CD4-positive, alpha-beta memory T cell (primary cell): ENCODE data around the gene SLC16A1. TPM values are rescaled to one million over a fixed set of nuclear protein-coding genes. Genes with fewer than 3 reads are reported as not detected.
"Not testable (repeated sequence)": the region's sequence is repeated elsewhere in the genome, so short reads cannot be mapped to it uniquely, and the experiment has no call there.

Experiments
- CTCF ChIA-PET: fragments of 350-600 bp; sonication (Branson Sonifier 250); formaldehyde crosslinking; loops from one replicate; lab custom pipeline; 2021; ENCODE audit warnings: inconsistent platforms; ENCODE audit not compliant: partially characterized antibody; lab: Charles Lee
- POLR2A ChIA-PET: fragments of 350-600 bp; sonication (Branson Sonifier 250); formaldehyde crosslinking; loops from one replicate; lab custom pipeline; 2021; ENCODE audit not compliant: partially characterized antibody; lab: Charles Lee
- DNase-seq, 5 donors: peaks; one replicate each; pipeline versions ENCODE4 v3.0.0 to v3.0.0-alpha.2; 2020 to 2022; ENCODE audit warnings: mixed read lengths in 1 of 5
- H3K27ac ChIP-seq: one replicate; pipeline ENCODE4 v1.7.0; 2013; ENCODE audit warnings: low read depth, low read length
- H3K27me3 ChIP-seq: 2 replicates; pipeline ENCODE4 v1.7.0; 2013; ENCODE audit warnings: mild to moderate bottlenecking, low read length, moderate library complexity; ENCODE audit not compliant: insufficient read depth
- H3K36me3 ChIP-seq: 2 replicates; pipeline ENCODE4 v1.7.0; 2013; ENCODE audit warnings: mild to moderate bottlenecking, low read length, moderate library complexity; ENCODE audit not compliant: insufficient read depth
- H3K4me1 ChIP-seq: 2 replicates; pipeline ENCODE4 v1.7.0; 2013; ENCODE audit warnings: mild to moderate bottlenecking, low read length, moderate library complexity; ENCODE audit not compliant: insufficient read depth
- H3K4me3 ChIP-seq, 2 donors: one replicate each; pipeline ENCODE4 v1.7.0; 2013; ENCODE audit warnings: low read length in 2 of 2, mild to moderate bottlenecking in 1 of 2
- H3K9me3 ChIP-seq, 2 donors: one replicate each; pipeline ENCODE4 v1.7.0; 2013; ENCODE audit warnings: low read length in 2 of 2, control low read depth in 1 of 2; ENCODE audit not compliant: control insufficient read depth in 1 of 2
- H3K27ac Mint-ChIP-seq, 7 donors: one replicate each; pipeline ENCODE4 v1.8.0; 2020 to 2021; ENCODE audit warnings: mixed read lengths in 7 of 7, mild to moderate bottlenecking in 6 of 7, inconsistent platforms in 3 of 7, moderate library complexity in 3 of 7
- H3K27me3 Mint-ChIP-seq, 2 donors: one replicate each; pipeline ENCODE4 v1.8.0; 2020 to 2021; ENCODE audit warnings: mixed read lengths in 2 of 2
- H3K36me3 Mint-ChIP-seq, 2 donors: one replicate each; pipeline ENCODE4 v1.8.0; 2020 to 2021; ENCODE audit warnings: mixed read lengths in 2 of 2, inconsistent platforms in 1 of 2, mild to moderate bottlenecking in 1 of 2
- H3K4me1 Mint-ChIP-seq, 4 donors: one replicate each; pipeline ENCODE4 v1.8.0; 2020 to 2021; ENCODE audit warnings: mixed read lengths in 4 of 4, mild to moderate bottlenecking in 1 of 4
- H3K4me3 Mint-ChIP-seq, 8 donors: one replicate each; pipeline ENCODE4 v1.8.0; 2020 to 2021; ENCODE audit warnings: mixed read lengths in 8 of 8, mild to moderate bottlenecking in 7 of 8, moderate library complexity in 6 of 8, inconsistent platforms in 3 of 8
- H3K9me3 Mint-ChIP-seq, 8 donors: one replicate each; pipeline ENCODE4 v1.8.0; 2020 to 2021; ENCODE audit warnings: mixed read lengths in 8 of 8, mild to moderate bottlenecking in 5 of 8, inconsistent platforms in 3 of 8, moderate library complexity in 1 of 8
- intact Hi-C: fragments of 100-400 bp; cut with micrococcal nuclease; formaldehyde crosslinking; loops from one replicate; pipeline ENCODE4 v1.15.1; 2023
- polyA plus RNA-seq, 2 donors: library from polyadenylated mRNA; unstranded; fragments of 300-500 nt; fragmentation: Illumina TruSeq; gene quantifications; one replicate each; pipeline ENCODE4 v1.2.3, GENCODE V29; 2021
- total RNA-seq, 2 experiments: library from RNA; stranded (reverse); gene quantifications; one replicate each; pipeline ENCODE4 v1.2.3, GENCODE V29; 2021

Gene SLC16A1
- total and polyA plus RNA-seq, 4 experiments from 2014 or later = 9.7 to 14.8 (median 11.3) TPM

- ChIA-PET CTCF (interaction anchor here (0.6 to 1.2 kb wide), 2 partner anchors 178 to 1558 kb away, joined by 3 read pairs; partner anchors contain the start of gene LRIG2), POLR2A (no interaction called here)
- Histone ChIP-seq H3K4me3 (no peak overlapping the region), H3K27me3 (no peaks in the 10 kb centered on the region), H3K9me3 (no peaks in the 10 kb centered on the region), H3K36me3 (no peaks in the 10 kb centered on the region), H3K4me1 (no peaks in the 10 kb centered on the region), H3K27ac (no peak overlapping the region)
- peaks cover 4 to 40% (median 25%) of the 10 kb centered on the region in 8 donors for H3K9me3 Mint-ChIP-seq
- H3K4me1 Mint-ChIP-seq = no peaks in the 10 kb centered on the region
- peaks cover 3 to 4% of the 10 kb centered on the region in 2 donors for H3K36me3 Mint-ChIP-seq
- DNase-seq = no peak
- intact Hi-C loops = no loop called here
- H3K27me3 Mint-ChIP-seq = peaks cover 0 to 2% of the 10 kb centered on the region in 2 donors
- no peak overlapping the region for H3K4me3 Mint-ChIP-seq
- no peak overlapping the region for H3K27ac Mint-ChIP-seq
Observed at GRCh38 chr1:112894561-112895011, 61.4 kb downstream of the SLC16A1 start.

DNA sequence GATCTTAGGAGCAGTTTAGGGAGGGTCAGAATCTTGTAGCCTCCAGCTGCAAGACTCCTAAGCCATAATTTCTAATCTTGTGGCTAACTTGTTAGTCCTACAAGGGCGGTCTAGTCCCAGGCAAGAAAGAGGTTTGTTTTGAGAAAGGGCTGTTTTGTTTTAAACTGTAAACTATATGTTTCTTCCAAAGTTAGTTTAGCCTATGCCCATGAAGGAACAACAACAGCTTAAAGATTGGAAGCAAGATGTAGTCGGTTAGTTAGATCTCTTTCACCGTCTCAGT, 62.0 kb downstream of the SLC16A1 start:
- H3K4me1 Mint-ChIP-seq = no peaks in the 10 kb centered on the region
- intact Hi-C loops = no loop called here

DNA sequence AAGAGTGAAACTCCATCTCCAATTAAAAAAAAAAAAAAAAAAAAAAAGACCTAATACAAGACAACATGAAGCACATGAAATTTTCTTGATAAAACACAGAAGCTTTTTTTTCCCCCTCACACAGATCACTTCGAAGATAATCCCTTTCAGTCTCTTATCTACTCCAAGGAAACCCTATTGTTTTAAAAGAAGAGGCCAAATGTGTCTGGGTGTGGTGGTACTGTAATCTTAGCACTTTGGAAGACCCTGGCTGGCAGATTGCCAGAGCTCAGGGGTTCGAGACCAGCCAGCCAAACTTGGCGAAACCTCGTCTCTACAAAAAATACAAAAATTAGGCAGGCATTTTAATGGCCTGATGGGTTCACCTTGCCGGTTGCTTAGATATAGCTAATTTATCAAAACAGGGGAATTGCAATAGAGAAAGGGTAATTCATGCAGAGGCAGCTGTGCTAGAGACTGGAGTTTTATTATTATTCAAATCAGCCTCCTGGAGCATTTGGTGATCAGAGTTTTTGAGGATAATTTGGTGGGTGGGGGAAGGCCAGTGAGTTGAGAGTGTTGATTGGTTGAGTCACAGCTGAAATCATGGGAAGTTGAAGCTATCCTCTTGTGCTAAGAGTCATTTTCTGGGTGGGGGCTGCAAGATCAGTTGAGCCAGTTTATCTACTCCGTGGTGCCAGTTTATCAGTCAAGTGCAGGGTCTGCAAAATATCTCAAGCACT, 62.5 kb downstream of the SLC16A1 start:
- no peak overlapping the region for H3K4me3 ChIP-seq
- intact Hi-C loops = no loop called here
- POLR2A ChIA-PET = no interaction called here
- no peak for DNase-seq
- CTCF ChIA-PET = interaction anchor here (1.1 to 1.9 kb wide), 3 partner anchors 11 to 179 kb away, joined by 3 to 4 read pairs (median 3); partner anchors contain the start of gene LRIG2
- Mint-ChIP-seq H3K27ac (no peak overlapping the region), H3K4me1 (no peaks in the 10 kb centered on the region), H3K4me3 (peak overlapping the region in 1 of 8 donors; percentile 52), H3K36me3 (peaks cover 3 to 4% of the 10 kb centered on the region in 2 donors), H3K9me3 (peaks cover 4 to 40% (median 25%) of the 10 kb centered on the region in 8 donors), H3K27me3 (peaks cover 0 to 2% of the 10 kb centered on the region in 2 donors)
- no peaks in the 10 kb centered on the region for H3K4me1 ChIP-seq
- H3K27me3 ChIP-seq = no peaks in the 10 kb centered on the region
- H3K27ac ChIP-seq = no peak overlapping the region
- H3K9me3 ChIP-seq = no peaks in the 10 kb centered on the region
- no peaks in the 10 kb centered on the region for H3K36me3 ChIP-seq

More for the DNA sequence above, 62.0 kb downstream of the SLC16A1 start:
- ChIA-PET CTCF (interaction anchor here (1.1 to 1.2 kb wide), 2 partner anchors 22 to 179 kb away, joined by 3 read pairs; partner anchors contain the start of gene LRIG2), POLR2A (no interaction called here)
- Mint-ChIP-seq H3K36me3 (peaks cover 3 to 4% of the 10 kb centered on the region in 2 donors), H3K27ac (no peak overlapping the region), H3K4me3 (no peak overlapping the region), H3K27me3 (peaks cover 0 to 2% of the 10 kb centered on the region in 2 donors), H3K9me3 (peaks cover 4 to 40% (median 25%) of the 10 kb centered on the region in 8 donors)
- Histone ChIP-seq H3K9me3 (no peaks in the 10 kb centered on the region), H3K27me3 (no peaks in the 10 kb centered on the region), H3K36me3 (no peaks in the 10 kb centered on the region), H3K4me3 (no peak overlapping the region), H3K27ac (no peak overlapping the region), H3K4me1 (no peaks in the 10 kb centered on the region)
- no peak for DNase-seq

DNA sequence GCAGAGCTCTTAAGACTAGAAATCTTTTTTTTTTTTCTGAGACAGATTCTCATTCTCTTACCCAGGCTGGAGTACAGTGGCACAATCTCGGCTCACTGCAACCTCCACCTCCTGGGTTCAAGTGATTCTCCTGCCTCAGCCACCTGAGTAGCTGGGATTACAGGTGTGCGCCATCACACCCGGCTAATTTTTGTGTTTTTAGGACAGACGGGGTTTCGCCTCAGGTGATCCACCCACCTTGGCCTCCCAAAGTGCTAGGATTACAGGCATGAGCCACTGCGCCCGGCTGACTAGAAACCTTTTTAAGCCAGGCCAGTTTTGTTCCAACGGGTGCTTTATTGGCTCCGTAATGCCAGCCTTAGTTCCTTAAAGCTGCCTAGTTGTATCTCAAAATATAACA, 66.1 kb downstream of the SLC16A1 start:
- peaks cover 3 to 17% (median 7%) of the 10 kb centered on the region in 8 donors for H3K9me3 Mint-ChIP-seq
- not testable (repeated sequence) for H3K4me1 Mint-ChIP-seq
- CTCF ChIA-PET = interaction anchor here (1.0 to 1.8 kb wide), 4 partner anchors 8 to 183 kb away, joined by 3 to 11 read pairs (median 4); partner anchors contain the start of gene LRIG2

DNA sequence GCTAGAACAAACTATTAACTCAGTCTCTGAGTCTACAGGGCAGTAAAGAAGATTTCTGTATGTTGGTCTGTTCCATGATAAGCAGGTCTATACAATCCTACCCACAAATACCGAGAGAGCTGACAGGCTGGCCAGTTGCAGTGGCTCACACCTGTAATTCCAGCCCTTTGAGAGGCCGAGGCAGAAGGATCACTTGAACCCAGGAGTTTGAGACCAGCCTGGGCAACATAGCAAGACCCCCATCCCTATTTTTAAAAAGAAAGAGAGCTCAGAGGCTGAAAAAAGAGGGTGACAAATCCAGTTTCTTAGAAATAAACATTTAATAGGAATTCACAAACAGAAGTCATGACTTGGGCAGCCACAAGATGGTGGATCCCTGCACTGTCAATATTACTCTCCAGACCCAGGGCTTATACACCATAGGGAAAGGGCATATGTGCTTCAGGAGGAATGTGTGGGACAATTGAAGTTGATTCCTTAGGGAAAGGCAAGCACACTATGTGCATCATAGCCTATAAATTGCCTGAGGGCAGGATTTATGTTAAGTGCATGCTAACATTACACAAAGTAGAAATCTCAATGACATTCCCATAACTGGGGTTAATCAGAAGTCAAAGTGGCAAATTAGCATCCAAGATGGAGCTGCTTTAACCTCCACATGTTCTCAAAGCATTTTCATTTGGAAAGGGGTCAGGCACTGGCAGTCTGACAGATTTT, 66.8 kb downstream of the SLC16A1 start:
- Mint-ChIP-seq H3K9me3 (peaks cover 2 to 15% (median 6%) of the 10 kb centered on the region in 8 donors), H3K4me1 (no peaks in the 10 kb centered on the region), H3K27ac (no peak overlapping the region), H3K36me3 (peaks cover 0 to 4% of the 10 kb centered on the region in 2 donors), H3K4me3 (no peak overlapping the region), H3K27me3 (no peaks in the 10 kb centered on the region)
- Histone ChIP-seq H3K9me3 (no peaks in the 10 kb centered on the region), H3K27ac (no peak overlapping the region), H3K36me3 (no peaks in the 10 kb centered on the region), H3K4me1 (no peaks in the 10 kb centered on the region), H3K27me3 (no peaks in the 10 kb centered on the region), H3K4me3 (no peak overlapping the region)
- DNase-seq = no peak
- CTCF ChIA-PET = interaction anchor here (1.0 to 1.8 kb wide), 3 partner anchors 7 to 184 kb away, joined by 3 to 11 read pairs (median 6); partner anchors contain the start of gene LRIG2
- POLR2A ChIA-PET = no interaction called here
- intact Hi-C loops = no loop called here

More for the DNA sequence above, 66.1 kb downstream of the SLC16A1 start:
- H3K27ac ChIP-seq, H3K9me3 ChIP-seq, POLR2A ChIA-PET, H3K4me1 ChIP-seq, H3K27me3 Mint-ChIP-seq, H3K36me3 ChIP-seq, DNase-seq, H3K4me3 Mint-ChIP-seq, H3K4me3 ChIP-seq, H3K27me3 ChIP-seq, H3K36me3 Mint-ChIP-seq, H3K27ac Mint-ChIP-seq, intact Hi-C loops: not testable (repeated sequence)

- Mint-ChIP-seq H3K4me3 (no peak overlapping the region), H3K27me3 (no peaks in the 10 kb centered on the region), H3K27ac (no peak overlapping the region), H3K9me3 (peaks cover 0 to 9% (median 3%) of the 10 kb centered on the region in 8 donors), H3K36me3 (peaks cover 0 to 2% of the 10 kb centered on the region in 2 donors), H3K4me1 (no peaks in the 10 kb centered on the region)
- DNase-seq = no peak
- no peaks in the 10 kb centered on the region for H3K9me3 ChIP-seq
- ChIA-PET POLR2A (no interaction called here), CTCF (interaction anchor here (1.0 to 1.7 kb wide), 2 partner anchors 31 to 184 kb away, joined by 3 to 6 read pairs; partner anchors contain the start of gene LRIG2)
- H3K36me3 ChIP-seq = no peaks in the 10 kb centered on the region
- intact Hi-C loops = no loop called here
- H3K4me1 ChIP-seq = no peaks in the 10 kb centered on the region
- H3K27me3 ChIP-seq = no peaks in the 10 kb centered on the region
- no peak overlapping the region for H3K4me3 ChIP-seq
- no peak overlapping the region for H3K27ac ChIP-seq
Observed at GRCh38 chr1:112888630-112889029, 67.4 kb downstream of the SLC16A1 start.
